Mesendoderm (in vitro differentiated cells): ENCODE results near the gene AGAP3.
A peak's percentile ranks its signal among the peaks of the same experiment; 100 is the strongest.

Source experiments
- DNase-seq: peaks from one replicate; pipeline ENCODE4 v3.0.0; 2013
- H2AK5ac ChIP-seq: 2 replicates; pipeline ENCODE4 v1.6.1; 2013; ENCODE audit warnings: low read length, inconsistent platforms
- H2BK120ac ChIP-seq: 2 replicates; pipeline ENCODE4 v1.6.1; 2013; ENCODE audit warnings: low read depth, mild to moderate bottlenecking, low read length, moderate library complexity, mixed read lengths
- H2BK15ac ChIP-seq: replicated peaks from 2 replicates; pipeline ENCODE4 v1.6.1; 2013; ENCODE audit warnings: low read depth, mild to moderate bottlenecking, moderate library complexity
- H2BK5ac ChIP-seq: 2 replicates; pipeline ENCODE4 v1.6.1; 2013; ENCODE audit warnings: low read length, inconsistent platforms
- H3K18ac ChIP-seq: 2 replicates; pipeline ENCODE4 v1.6.1; 2013; ENCODE audit warnings: mild to moderate bottlenecking, low read length, mixed read lengths
- H3K23ac ChIP-seq: one replicate; pipeline ENCODE4 v1.6.1; 2013; ENCODE audit warnings: low read length
- H3K27ac ChIP-seq: 2 replicates; pipeline ENCODE4 v1.5.1; 2013; ENCODE audit warnings: low read depth, mild to moderate bottlenecking, inconsistent platforms, low read length, moderate library complexity
- H3K27me3 ChIP-seq: 2 replicates; pipeline ENCODE4 v1.6.1; 2013; ENCODE audit warnings: low read length, control low read depth, mild to moderate bottlenecking, inconsistent platforms; ENCODE audit not compliant: insufficient read depth, poor library complexity
- H3K36me3 ChIP-seq: 2 replicates; pipeline ENCODE4 v1.6.1; 2013; ENCODE audit warnings: low read length, inconsistent platforms; ENCODE audit not compliant: control insufficient read depth, insufficient read depth
- H3K4ac ChIP-seq: one replicate; pipeline ENCODE4 v1.6.1; 2013; ENCODE audit warnings: low read depth, mild to moderate bottlenecking, low read length, moderate library complexity
- H3K4me1 ChIP-seq: 2 replicates; pipeline ENCODE4 v1.6.1; 2013; ENCODE audit warnings: low read depth, low read length, inconsistent platforms; ENCODE audit not compliant: control insufficient read depth
- H3K4me2 ChIP-seq: 2 replicates; pipeline ENCODE4 v1.6.1; 2013; ENCODE audit warnings: low read length
- H3K4me3 ChIP-seq: 2 replicates; pipeline ENCODE4 v1.5.1; 2013; ENCODE audit warnings: mild to moderate bottlenecking, low read length
- H3K56ac ChIP-seq: one replicate; pipeline ENCODE4 v1.6.1; 2013; ENCODE audit warnings: low read length
- H3K79me1 ChIP-seq: 2 replicates; pipeline ENCODE4 v1.6.1; 2013; ENCODE audit warnings: low read length, inconsistent platforms
- H3K79me2 ChIP-seq: 2 replicates; pipeline ENCODE4 v1.6.1; 2013; ENCODE audit warnings: mild to moderate bottlenecking, low read length; ENCODE audit not compliant: control insufficient read depth, insufficient read depth
- H3K9ac ChIP-seq: 2 replicates; pipeline ENCODE4 v1.6.1; 2013; ENCODE audit warnings: low read length, inconsistent platforms
- H4K5ac ChIP-seq: one replicate; pipeline ENCODE4 v1.6.1; 2013; ENCODE audit warnings: low read length
- H4K8ac ChIP-seq: one replicate; pipeline ENCODE4 v1.6.1; 2013; ENCODE audit warnings: low read depth, mild to moderate bottlenecking, control low read depth, low read length, moderate library complexity
- WGBS: extraction: QIAGEN DNeasy Blood & Tissue Kit; methylation state at CpG from one replicate; pipeline ENCODE4 v1.1.7; 2013; ENCODE audit warnings: low lambda C conversion rate, missing lambda C conversion rate; ENCODE audit not compliant: insufficient coverage; ENCODE audit errors: extremely low coverage; 5-methylcytosine and 5-hydroxymethylcytosine counted together

AGAP3 gene

GRCh38 chr7:151161757-151162156 is 75.5 kb downstream of the AGAP3 start:
- no peak overlapping the region for H2AK5ac ChIP-seq
- no peak overlapping the region for H4K5ac ChIP-seq
- no peak overlapping the region for H4K8ac ChIP-seq
- no peak overlapping the region for H3K4me2 ChIP-seq
- H3K23ac ChIP-seq, result no peak overlapping the region
- no peaks in the 10 kb centered on the region for H3K4me1 ChIP-seq
- H3K56ac ChIP-seq, result no peak overlapping the region
- H3K36me3 ChIP-seq, result no peaks in the 10 kb centered on the region
- no peak overlapping the region for H2BK15ac ChIP-seq
- no peak for DNase-seq
- no peak overlapping the region for H2BK5ac ChIP-seq
- H3K27me3 ChIP-seq, result peaks cover 22% of the 10 kb centered on the region
- no peak overlapping the region for H3K18ac ChIP-seq
- H3K27ac ChIP-seq, result no peak overlapping the region
- no peak overlapping the region for H2BK120ac ChIP-seq
- H3K4ac ChIP-seq, result no peak overlapping the region
- H3K9ac ChIP-seq, result no peak overlapping the region
- no CpG with 5 or more reads among the region's 1 CpG for WGBS
- no peak overlapping the region for H3K4me3 ChIP-seq
- H3K79me2 ChIP-seq, result no peaks in the 10 kb centered on the region
- no peaks in the 10 kb centered on the region for H3K79me1 ChIP-seq

GRCh38 chr7:151166629-151167196 is 80.4 kb downstream of the AGAP3 start:
- H3K79me2 ChIP-seq, result no peaks in the 10 kb centered on the region
- H3K4ac ChIP-seq, result no peak overlapping the region
- peaks cover 44% of the 10 kb centered on the region for H3K27me3 ChIP-seq
- no peak overlapping the region for H2BK15ac ChIP-seq
- H4K5ac ChIP-seq, result no peak overlapping the region
- peaks cover 6% of the 10 kb centered on the region for H3K4me1 ChIP-seq
- H3K56ac ChIP-seq, result no peak overlapping the region
- no peak overlapping the region for H3K4me2 ChIP-seq
- WGBS, result no CpG with 5 or more reads among the region's 31 CpGs
- H4K8ac ChIP-seq, result no peak overlapping the region
- no peaks in the 10 kb centered on the region for H3K36me3 ChIP-seq
- no peak overlapping the region for H3K23ac ChIP-seq
- H2AK5ac ChIP-seq, result no peak overlapping the region
- H3K4me3 ChIP-seq, result no peak overlapping the region
- H3K18ac ChIP-seq, result no peak overlapping the region
- no peaks in the 10 kb centered on the region for H3K79me1 ChIP-seq
- no peak overlapping the region for H2BK5ac ChIP-seq
- no peak for DNase-seq
- H3K9ac ChIP-seq, result no peak overlapping the region
- no peak overlapping the region for H2BK120ac ChIP-seq
- no peak overlapping the region for H3K27ac ChIP-seq

- Histone ChIP-seq H3K79me2 (no peaks in the 10 kb centered on the region), H3K27me3 (peaks cover 44% of the 10 kb centered on the region), H3K56ac (peak within 1 kb of the TSS; percentile 60), H4K8ac (no peak within 1 kb of the TSS), H2AK5ac (no peak within 1 kb of the TSS), H3K36me3 (no peaks in the 10 kb centered on the region), H3K4me1 (peaks cover 6% of the 10 kb centered on the region), H3K9ac (peak within 1 kb of the TSS; percentile 44), H3K4ac (no peak within 1 kb of the TSS), H3K79me1 (no peaks in the 10 kb centered on the region), H3K4me2 (peak within 1 kb of the TSS; percentile 53), H2BK120ac (no peak within 1 kb of the TSS), H3K18ac (peak within 1 kb of the TSS; percentile 24), H3K4me3 (no peak within 1 kb of the TSS), H2BK5ac (no peak within 1 kb of the TSS), H2BK15ac (no peak within 1 kb of the TSS), H3K27ac (no peak within 1 kb of the TSS), H3K23ac (no peak within 1 kb of the TSS), H4K5ac (no peak within 1 kb of the TSS)
- no CpG with 5 or more reads among the region's 101 CpGs for WGBS
- no peak for DNase-seq
Measured at GRCh38 chr7:151167197-151167961, 81.1 kb downstream of the AGAP3 start, which contains the start of gene GBX1. TSS of gene GBX1 (minus strand) at chr7:151167694. CDS start at chr7:151167548, 146 bp downstream.

GRCh38 chr7:151168003-151168786 is 81.9 kb downstream of the AGAP3 start:
- Histone ChIP-seq H3K4me3 (no peak overlapping the region), H3K79me1 (no peaks in the 10 kb centered on the region), H3K18ac (peak overlapping the region; percentile 24), H2BK120ac (no peak overlapping the region), H3K9ac (peak overlapping the region; percentile 44), H3K4ac (no peak overlapping the region), H3K27ac (no peak overlapping the region), H3K36me3 (no peaks in the 10 kb centered on the region), H4K5ac (no peak overlapping the region), H3K23ac (no peak overlapping the region), H3K56ac (peak overlapping the region; percentile 54), H4K8ac (no peak overlapping the region), H3K4me1 (peaks cover 6% of the 10 kb centered on the region), H3K27me3 (peaks cover 48% of the 10 kb centered on the region), H2AK5ac (no peak overlapping the region), H3K79me2 (no peaks in the 10 kb centered on the region), H2BK15ac (no peak overlapping the region), H3K4me2 (peak overlapping the region; percentile 53), H2BK5ac (no peak overlapping the region)
- peak; percentile 60 for DNase-seq
- 100% methylated on average over 2 of the region's 52 CpGs for WGBS

GRCh38 chr7:151168787-151169162 is 82.5 kb downstream of the AGAP3 start:
- Histone ChIP-seq H3K23ac (no peak overlapping the region), H2BK5ac (no peak overlapping the region), H2BK15ac (no peak overlapping the region), H3K4me2 (no peak overlapping the region), H4K5ac (no peak overlapping the region), H3K4me3 (no peak overlapping the region), H3K56ac (no peak overlapping the region), H3K4ac (no peak overlapping the region), H3K79me1 (no peaks in the 10 kb centered on the region), H3K79me2 (no peaks in the 10 kb centered on the region), H3K27me3 (peaks cover 49% of the 10 kb centered on the region), H3K9ac (no peak overlapping the region), H2AK5ac (no peak overlapping the region), H2BK120ac (no peak overlapping the region), H3K4me1 (peaks cover 6% of the 10 kb centered on the region), H3K27ac (no peak overlapping the region), H4K8ac (no peak overlapping the region), H3K18ac (no peak overlapping the region), H3K36me3 (no peaks in the 10 kb centered on the region)
- WGBS, result no CpG with 5 or more reads among the region's 10 CpGs
- no peak for DNase-seq
